Measurements from ENCODE around the gene LYRM4.

- no peak for TF ChIP-seq CTCF (IDR thresholded peaks at IDR 0.05)
- TF ChIP-seq POLR2A (IDR thresholded peaks at IDR 0.05): no peak
Observed at GRCh38 chr6:5127106-5127687, 133.6 kb downstream of the LYRM4 start.
